GM13977 (cell line): ENCODE results near the gene AFF3.

Source experiments
- DNase-seq: peaks from one replicate; pipeline ENCODE4 v3.0.0; 2012; ENCODE audit warnings: low spot score
- CTCF ChIP-seq: IDR thresholded peaks from 2 replicates; pipeline ENCODE4 v1.5.1; 2012; ENCODE audit warnings: mild to moderate bottlenecking, control low read depth; ENCODE audit not compliant: insufficient read depth; ENCODE audit errors: extremely low read depth, missing control alignments
- in situ Hi-C: fragments of 300-500 bp; cut with MboI; formaldehyde crosslinking; loops from one replicate; pipeline ENCODE4 v1.12.0; 2022; ENCODE audit warnings: low sequenced_read_pairs, low pct_unique_long_range_greater_than_20kb, mixed read lengths, inconsistent platforms; ENCODE audit not compliant: unreplicated experiment

The AFF3 gene

GRCh38 chr2:99875627-99876201, 266.7 kb downstream of the AFF3 start:
- DNase-seq = no peak
- in situ Hi-C loops = no loop called here
- no peak for TF ChIP-seq CTCF

GRCh38 chr2:99868260-99868659, 274.1 kb downstream of the AFF3 start:
- in situ Hi-C loops = no loop called here
- TF ChIP-seq CTCF = no peak
- DNase-seq = no peak

GRCh38 chr2:99867770-99868169, 274.6 kb downstream of the AFF3 start:
- in situ Hi-C loops = no loop called here
- DNase-seq = no peak
- no peak for TF ChIP-seq CTCF

GRCh38 chr2:99865818-99866676, 276.3 kb downstream of the AFF3 start:
- TF ChIP-seq CTCF = no peak
- DNase-seq = no peak
- in situ Hi-C loops = no loop called here

- TF ChIP-seq CTCF = no peak
- in situ Hi-C loops = no loop called here
- no peak for DNase-seq
These were observed 277.5 kb downstream of the AFF3 start for GRCh38 chr2:99864561-99865553.

GRCh38 chr2:99863903-99864270, 278.5 kb downstream of the AFF3 start:
- TF ChIP-seq CTCF = no peak
- no peak for DNase-seq
- in situ Hi-C loops = no loop called here
